Middle frontal gyrus (tissue), 1 donor: ENCODE measurements around the gene WDR35.
"Not testable (repeated sequence)": the region's sequence is repeated elsewhere in the genome, so short reads cannot be mapped to it uniquely, and the experiment has no call there.

Source experiments
- DNase-seq: peaks from one replicate; pipeline ENCODE4 v3.0.0-alpha.2; 2015; ENCODE audit warnings: low spot score; ENCODE audit errors: extremely low spot score

Gene WDR35

GRCh38 chr2:19942199-19942598 is 47.7 kb downstream of the WDR35 start:
- DNase-seq: no peak

GRCh38 chr2:19937004-19937403 is 52.9 kb downstream of the WDR35 start:
- DNase-seq: no peak

- DNase-seq: no peak
Measured at GRCh38 chr2:19936203-19936602, 53.7 kb downstream of the WDR35 start.

GRCh38 chr2:19933351-19933981 is 56.4 kb downstream of the WDR35 start:
- DNase-seq: no peak

- no peak for DNase-seq
Measured at GRCh38 chr2:19932928-19933327, 57.0 kb downstream of the WDR35 start.

GRCh38 chr2:19929226-19929625 is 60.7 kb downstream of the WDR35 start:
- no peak for DNase-seq

- DNase-seq: not testable (repeated sequence)
Measured at GRCh38 chr2:19927816-19928215, 62.1 kb downstream of the WDR35 start.

GRCh38 chr2:19924526-19924925 is 65.4 kb downstream of the WDR35 start:
- not testable (repeated sequence) for DNase-seq

GRCh38 chr2:19922188-19922587 is 67.7 kb downstream of the WDR35 start:
- DNase-seq: not testable (repeated sequence)

- no peak for DNase-seq
Measured at GRCh38 chr2:19916385-19916950, 73.4 kb downstream of the WDR35 start.

GRCh38 chr2:19914266-19914975 is 75.5 kb downstream of the WDR35 start:
- DNase-seq: no peak

- no peak for DNase-seq
Measured at GRCh38 chr2:19911808-19912509, 77.9 kb downstream of the WDR35 start.

- DNase-seq: no peak
Measured at GRCh38 chr2:19902216-19902740, 87.6 kb downstream of the WDR35 start.

- DNase-seq: peak; percentile 87
Measured at GRCh38 chr2:19901442-19902215, 88.3 kb downstream of the WDR35 start, which contains the start of gene TTC32. Gene TTC32 (minus strand): TSS chr2:19901983. CDS start chr2:19901854, 129 bp downstream.

- DNase-seq: no peak
Measured at GRCh38 chr2:19900931-19901441, 88.9 kb downstream of the WDR35 start.

GRCh38 chr2:19899985-19900930 is 89.6 kb downstream of the WDR35 start:
- DNase-seq: no peak

GRCh38 chr2:19898592-19899329 is 91.1 kb downstream of the WDR35 start:
- no peak for DNase-seq

- DNase-seq: no peak
Measured at GRCh38 chr2:19897623-19898245, 92.2 kb downstream of the WDR35 start.
